ENCODE results near the gene SEC14L1.

The SEC14L1 gene

DNA sequence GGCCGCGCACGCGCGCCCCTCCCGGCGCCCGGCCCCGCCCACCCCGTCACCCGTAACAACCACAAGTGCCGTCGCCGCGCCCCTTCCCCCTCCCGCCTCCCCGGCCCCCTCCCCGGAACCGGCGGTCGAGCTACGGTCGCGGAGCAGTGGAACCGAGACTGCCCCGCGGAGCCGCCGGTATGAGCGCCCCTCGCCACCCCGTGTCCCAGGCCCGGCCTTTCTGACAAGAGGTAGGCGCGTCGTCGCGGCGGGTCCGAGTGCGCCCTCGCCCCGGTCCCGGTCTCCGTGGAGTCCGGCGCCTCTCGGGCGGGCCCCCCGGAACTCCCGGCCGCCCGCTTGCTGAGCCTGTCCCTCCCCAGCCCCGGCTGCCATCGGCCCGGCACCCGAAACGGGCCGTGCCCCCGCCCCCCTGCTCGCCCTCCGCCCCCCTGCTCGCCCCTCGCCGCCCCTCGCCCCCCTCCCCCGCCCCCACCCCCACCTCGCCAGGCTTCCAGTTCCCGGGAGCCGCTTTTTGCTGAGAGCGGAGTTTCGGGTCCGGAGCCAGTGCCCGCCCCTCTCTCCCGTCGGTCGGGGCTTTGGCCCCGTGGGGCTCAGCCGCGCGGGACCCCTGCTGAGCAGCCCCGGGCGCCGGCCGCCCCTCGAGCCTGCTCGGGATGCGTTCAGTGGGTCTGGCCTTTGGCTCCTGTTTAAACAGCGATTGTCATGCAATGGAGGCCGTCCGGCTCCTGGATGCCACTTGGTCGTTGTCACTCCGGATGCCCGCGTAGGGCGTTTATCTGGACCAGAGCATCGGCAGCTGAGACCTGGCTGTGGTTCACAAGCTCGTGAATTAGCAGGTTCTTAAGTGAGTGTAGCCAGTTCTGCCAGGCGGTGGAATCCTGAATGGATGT, at the start of gene SEC14L1:
Gene SEC14L1, plus strand, starts transcription at position 92 of the 890 bp plus-strand sequence. CDS start 2,628 bp downstream, outside the sequence.
- peak; percentile 65 for TF ChIP-seq GATA2 (IDR thresholded peaks at IDR 0.05; ENCODE audit: low read depth, low read length)
- no peak for TF ChIP-seq GATA3 (IDR thresholded peaks at IDR 0.05; ENCODE audit: low read depth, low read length)

DNA sequence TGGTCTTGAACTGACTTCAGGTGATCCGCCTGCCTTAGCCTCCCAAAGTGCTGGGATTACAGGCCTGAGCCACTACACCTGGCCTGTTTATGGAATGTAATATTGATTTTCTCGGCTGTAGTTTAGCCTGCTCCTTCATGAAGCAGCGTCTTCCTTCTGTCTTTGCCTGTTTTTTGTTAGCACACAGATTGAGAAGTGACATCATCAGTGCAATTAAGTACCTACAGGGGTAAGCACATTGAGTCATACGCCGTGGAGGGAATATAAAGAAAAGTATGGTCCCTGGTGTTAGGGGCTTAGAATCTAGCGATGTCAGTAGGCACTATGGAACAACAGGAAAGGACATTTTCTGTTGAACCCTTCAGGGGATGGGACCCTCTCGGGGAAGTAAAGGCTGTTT, 48.7 kb upstream of the SEC14L1 start:
- TF ChIP-seq GATA3 (IDR thresholded peaks at IDR 0.05; ENCODE audit: low read depth, low read length) (no peak), GATA2 (IDR thresholded peaks at IDR 0.05; ENCODE audit: low read depth, low read length) (no peak)

DNA sequence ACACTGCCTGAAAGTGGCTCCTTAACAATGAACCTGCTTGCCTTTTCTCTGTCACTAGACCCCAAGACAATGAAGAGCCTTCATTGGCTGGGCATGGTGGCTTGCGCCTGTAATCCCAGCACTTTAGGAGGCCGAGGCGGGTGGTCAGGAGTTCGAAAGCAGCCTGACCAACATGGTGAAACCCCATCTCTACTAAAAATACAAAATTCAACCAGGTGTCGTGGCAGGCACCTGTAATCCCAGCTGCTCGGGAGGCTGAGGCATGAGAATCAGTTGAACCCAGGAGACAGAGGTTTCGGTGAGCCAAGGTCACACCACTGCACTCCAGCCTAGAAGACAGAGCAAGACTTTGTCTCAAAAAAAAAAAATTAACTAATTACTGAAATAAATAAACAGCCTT, 45.3 kb upstream of the SEC14L1 start:
- TF ChIP-seq GATA3 (IDR thresholded peaks at IDR 0.05; ENCODE audit: low read depth, low read length) (no peak), GATA2 (IDR thresholded peaks at IDR 0.05; ENCODE audit: low read depth, low read length) (no peak)

DNA sequence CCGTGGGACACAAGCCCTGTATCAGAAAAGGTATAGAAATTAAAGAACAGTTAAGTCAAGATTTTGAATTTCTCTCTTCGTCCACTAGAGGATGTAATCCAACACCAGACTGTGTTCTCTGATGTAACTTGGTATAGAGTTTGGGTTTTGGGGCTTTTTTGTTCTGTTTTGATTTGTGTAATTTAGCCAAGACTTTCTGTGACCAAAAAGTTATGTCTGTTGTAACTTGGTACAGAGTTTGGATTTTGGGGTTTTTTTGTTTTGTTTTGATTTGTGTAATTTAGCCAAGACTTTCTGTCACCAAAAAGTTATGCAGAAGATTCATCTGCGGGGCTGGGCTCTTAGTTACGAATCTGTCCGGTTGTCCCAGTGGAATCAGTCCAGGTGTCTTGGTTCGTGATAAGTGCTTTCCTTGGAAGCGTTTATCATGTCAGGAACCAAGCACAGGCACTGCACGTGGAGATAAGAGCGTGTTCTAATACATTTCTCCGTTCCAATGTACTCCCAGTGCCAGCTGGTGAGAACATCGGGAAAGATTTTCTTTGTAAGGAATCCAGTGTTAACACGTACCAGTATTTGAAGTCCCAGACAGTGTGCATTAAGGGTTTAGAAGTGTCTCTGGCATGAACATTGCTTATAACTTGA, 44.1 kb upstream of the SEC14L1 start:
- TF ChIP-seq GATA2 (IDR thresholded peaks at IDR 0.05; ENCODE audit: low read depth, low read length) (no peak), GATA3 (IDR thresholded peaks at IDR 0.05; ENCODE audit: low read depth, low read length) (no peak)

DNA sequence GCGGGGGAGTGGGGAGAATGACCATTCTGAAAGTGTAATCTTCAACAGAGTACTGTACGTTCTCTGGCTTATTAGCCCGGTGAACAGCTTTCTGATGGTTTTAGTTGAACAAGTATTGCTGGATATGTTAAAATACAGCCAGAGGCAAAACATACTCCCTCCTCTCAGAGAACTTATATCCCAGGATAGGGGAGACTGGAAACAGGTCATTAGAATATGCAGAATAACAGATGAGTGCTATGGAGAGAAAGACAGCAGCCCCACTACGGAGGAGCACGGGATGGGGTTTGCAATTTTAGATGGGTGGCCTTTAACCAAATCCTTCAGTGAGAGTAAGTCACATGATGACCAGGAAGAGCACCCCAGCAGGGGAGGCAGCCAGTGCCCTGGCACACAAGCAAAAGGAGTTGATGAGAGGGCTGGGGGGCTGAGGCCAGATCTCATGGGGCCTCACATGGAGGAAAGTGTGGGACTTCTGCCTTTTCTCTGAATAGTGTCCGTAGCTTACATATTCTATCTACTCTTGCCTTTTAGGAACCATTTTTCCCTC, 43.1 kb upstream of the SEC14L1 start:
- TF ChIP-seq GATA3 (IDR thresholded peaks at IDR 0.05; ENCODE audit: low read depth, low read length) (no peak), GATA2 (IDR thresholded peaks at IDR 0.05; ENCODE audit: low read depth, low read length) (no peak)

DNA sequence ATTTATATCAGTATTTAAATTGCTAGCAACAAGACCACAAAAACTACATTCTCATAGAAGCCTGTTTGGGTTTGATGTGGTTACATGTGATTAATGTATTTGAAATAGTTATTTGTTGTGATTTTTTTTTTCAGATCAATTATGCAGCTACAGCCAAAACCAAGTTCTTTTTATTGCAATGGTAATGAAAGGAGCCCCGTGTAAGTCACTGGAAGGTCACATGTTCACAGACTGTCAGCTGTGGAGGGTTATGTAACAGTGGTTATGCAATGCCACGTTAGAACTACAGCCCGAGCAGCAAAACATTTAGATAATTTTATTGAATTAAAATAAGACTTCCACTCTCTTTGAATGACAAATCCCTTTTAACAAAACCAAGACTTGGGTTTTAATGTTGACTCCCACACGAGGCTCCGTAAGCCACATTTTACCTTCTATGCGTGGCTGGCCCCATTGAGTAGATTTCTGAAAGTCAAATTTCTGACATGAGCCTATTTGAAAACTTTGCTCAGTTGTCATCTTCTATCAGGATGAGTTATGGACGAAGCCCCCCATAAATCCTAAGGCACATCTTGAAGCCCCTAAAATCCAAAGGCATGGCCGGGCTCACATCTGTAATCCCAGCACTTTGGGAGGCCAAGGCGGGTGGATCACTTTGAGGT, 41.8 kb upstream of the SEC14L1 start:
- TF ChIP-seq GATA2 (IDR thresholded peaks at IDR 0.05; ENCODE audit: low read depth, low read length) (no peak), GATA3 (IDR thresholded peaks at IDR 0.05; ENCODE audit: low read depth, low read length) (no peak)

DNA sequence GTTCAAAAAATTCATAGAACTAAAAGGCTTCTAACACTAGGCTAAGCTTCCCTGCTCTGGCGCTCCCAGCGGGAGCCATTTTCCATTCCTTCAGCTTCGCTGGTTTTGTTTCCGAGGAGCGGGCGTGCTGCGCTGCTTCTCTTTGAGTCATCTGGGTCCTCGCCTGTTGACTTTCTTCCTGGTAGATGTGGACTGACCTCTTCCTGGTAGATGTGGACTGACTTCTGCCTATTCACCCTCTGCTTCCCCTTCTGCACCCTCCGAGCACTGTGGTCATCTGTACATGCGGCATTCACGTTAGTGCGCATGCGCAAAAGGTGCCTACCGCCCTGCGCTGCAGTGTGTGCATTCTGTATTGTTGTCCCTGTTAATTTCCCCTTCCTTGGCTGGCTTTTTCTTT, 40.8 kb upstream of the SEC14L1 start:
- TF ChIP-seq GATA3 (IDR thresholded peaks at IDR 0.05; ENCODE audit: low read depth, low read length) (no peak), GATA2 (IDR thresholded peaks at IDR 0.05; ENCODE audit: low read depth, low read length) (no peak)

DNA sequence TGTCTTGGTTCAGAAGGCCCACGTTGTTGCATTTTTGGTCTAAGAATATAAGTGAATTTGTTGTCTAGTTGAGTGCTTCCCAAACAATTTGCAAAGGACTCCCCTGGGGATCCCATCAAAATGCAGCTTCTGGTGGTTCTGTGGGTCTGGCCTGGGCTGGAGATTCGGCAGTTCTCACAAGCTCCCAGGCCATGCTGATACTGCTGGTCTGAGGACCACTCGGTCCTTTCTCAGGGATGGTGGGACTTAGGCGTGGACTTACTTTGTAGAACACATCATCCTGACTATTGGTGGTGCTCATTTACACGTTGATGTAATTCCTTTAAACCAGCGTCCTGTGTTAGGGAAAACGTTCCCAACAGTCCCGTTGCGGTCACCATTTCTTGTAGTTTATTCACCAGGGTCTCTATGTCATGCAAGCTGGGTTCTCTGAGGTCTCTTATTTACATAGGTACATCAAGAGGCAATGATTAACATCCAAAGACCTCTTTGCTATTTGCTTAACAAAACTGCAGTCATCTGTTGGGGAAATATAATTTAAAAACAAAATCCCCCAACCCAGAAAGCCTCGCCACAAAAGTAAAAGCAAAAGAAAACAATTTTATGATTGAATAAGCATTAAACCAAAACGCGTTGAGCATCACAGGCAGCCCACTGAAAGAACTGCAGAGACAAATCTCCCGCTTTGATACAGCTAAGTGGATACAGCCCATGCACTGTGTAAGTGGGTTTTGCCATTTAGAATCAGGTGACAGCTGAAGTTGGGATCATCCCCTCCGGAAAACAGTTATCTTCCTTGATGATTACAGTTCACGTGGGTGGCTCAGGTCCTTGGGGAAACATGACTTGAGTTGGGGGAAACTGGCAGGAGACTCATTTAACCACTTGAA, 39.0 kb upstream of the SEC14L1 start:
- TF ChIP-seq GATA2 (IDR thresholded peaks at IDR 0.05; ENCODE audit: low read depth, low read length) (no peak), GATA3 (IDR thresholded peaks at IDR 0.05; ENCODE audit: low read depth, low read length) (no peak)

DNA sequence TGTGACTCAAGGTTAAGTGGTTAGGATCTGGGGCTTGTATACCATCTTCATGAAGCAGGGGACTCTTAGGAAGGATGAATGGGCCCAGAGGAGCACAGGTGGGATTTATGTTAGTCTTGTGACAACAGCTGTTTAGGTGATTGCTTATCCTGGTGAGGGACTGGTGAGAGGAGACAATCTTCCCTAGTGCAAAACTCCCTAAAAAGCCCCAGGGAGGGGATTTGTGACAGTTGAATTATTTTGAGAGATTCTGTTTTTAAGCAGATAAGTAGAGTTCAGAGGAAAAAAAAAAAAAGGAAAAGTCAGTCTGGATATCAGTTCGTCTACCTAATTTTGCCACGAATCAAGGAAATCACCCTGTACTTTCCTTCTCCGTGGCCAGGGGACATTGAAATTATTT, 35.1 kb upstream of the SEC14L1 start:
- TF ChIP-seq GATA3 (IDR thresholded peaks at IDR 0.05; ENCODE audit: low read depth, low read length) (no peak), GATA2 (IDR thresholded peaks at IDR 0.05; ENCODE audit: low read depth, low read length) (no peak)

DNA sequence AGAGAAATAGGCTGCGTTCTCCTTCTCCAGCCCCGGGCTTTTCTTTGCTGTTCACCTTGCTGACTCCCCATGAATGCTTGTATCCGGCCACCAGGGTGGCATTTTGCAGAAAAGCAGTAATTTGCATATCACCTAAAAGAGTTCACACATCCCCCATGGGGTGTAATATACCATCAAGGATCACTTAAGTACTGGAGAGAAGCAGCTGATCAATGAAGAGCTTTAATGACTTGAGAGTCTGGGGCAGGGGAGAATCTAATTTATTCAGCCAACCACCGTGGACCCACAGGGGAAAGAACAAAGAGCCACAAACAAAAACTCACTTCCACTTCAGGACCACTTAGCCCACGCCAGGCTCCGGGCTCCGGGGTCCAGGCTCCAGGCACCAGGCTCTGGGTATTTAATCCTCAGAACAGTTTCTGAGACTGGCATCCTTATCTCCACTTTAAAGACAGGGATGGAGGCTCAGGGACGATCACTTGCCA, 33.9 kb upstream of the SEC14L1 start:
- TF ChIP-seq GATA2 (IDR thresholded peaks at IDR 0.05; ENCODE audit: low read depth, low read length) (no peak), GATA3 (IDR thresholded peaks at IDR 0.05; ENCODE audit: low read depth, low read length) (no peak)

DNA sequence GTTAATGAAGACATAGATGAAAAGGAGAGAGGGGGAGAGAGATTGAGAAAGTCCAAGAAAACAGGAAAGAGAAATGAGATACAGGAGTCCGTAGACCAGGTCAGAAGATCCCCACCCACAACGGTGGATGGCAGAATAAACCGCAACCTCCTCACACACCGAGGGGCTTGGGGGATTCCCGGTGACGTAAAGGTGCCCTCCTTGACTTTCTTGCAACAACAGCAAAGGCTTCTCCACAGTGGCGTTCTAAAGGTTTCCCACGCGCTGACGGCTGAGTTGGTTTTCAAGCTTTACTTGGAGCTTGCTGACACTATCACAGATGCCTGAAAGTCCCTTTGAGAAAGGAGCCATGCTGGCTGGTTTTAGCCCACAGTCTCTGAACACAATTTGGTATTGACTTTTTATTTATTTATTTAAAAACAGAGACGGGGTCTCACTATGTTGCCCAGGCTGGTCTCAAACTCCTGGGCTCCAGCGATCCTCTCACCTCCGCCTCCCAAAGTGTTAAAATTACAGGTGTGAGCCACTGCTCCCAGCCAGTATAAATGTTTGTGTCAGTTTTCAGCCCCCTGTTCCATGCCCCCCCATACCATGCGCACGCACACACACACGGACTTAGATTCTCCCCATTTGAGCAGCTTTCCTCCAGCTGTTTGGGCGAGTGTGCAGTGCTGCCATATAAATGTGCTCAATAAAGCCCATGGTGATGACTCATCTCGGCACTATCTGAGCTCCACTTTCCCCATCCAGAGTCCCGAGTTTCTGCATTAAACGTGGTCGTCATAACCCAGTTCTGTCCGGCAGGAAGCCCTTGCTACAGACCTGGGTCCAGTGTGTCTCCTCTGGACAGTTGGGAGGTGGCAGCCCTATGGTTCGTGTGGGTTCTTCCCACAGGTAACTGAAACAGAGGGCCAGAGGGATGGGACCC, 33.0 kb upstream of the SEC14L1 start:
- TF ChIP-seq GATA3 (IDR thresholded peaks at IDR 0.05; ENCODE audit: low read depth, low read length) (no peak), GATA2 (IDR thresholded peaks at IDR 0.05; ENCODE audit: low read depth, low read length) (no peak)

DNA sequence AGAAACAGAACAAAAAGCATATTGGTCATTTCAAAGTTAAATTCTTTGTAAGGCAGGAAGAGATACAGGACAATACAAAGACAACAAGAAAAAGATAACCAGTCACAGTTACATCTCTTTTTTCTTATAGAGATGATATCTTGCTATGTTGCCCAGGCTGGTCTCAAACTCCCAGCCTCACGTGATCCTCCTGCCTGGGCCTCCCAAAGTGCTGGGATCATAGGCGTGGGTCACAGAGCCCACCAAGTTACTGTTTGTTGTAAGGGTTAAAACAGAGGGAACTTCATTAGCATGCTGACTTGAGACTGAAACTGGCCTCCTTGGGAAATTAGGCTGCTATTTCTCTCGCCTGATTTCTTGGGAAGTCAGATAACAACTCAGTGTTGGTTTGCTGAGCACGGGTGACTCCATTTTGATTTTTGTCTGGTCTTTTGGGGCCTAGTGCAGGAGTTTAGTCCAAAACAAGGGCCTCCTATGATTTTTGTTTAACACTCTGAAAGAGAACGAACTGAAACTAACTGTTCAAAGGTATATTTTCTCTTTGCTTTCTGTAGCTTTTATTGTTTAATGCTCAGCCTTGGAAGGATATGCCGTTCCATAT, 31.5 kb upstream of the SEC14L1 start:
- TF ChIP-seq GATA3 (IDR thresholded peaks at IDR 0.05; ENCODE audit: low read depth, low read length) (no peak), GATA2 (IDR thresholded peaks at IDR 0.05; ENCODE audit: low read depth, low read length) (no peak)

Data from SH-SY5Y (cell line).